Middle frontal gyrus (tissue), 1 donor: ENCODE data around the gene HTR3D.
"Not testable (repeated sequence)": the region's sequence is repeated elsewhere in the genome, so short reads cannot be mapped to it uniquely, and the experiment has no call there.

ENCODE experiments used
- DNase-seq: peaks from one replicate; pipeline ENCODE4 v3.0.0-alpha.2; 2015; ENCODE audit warnings: low spot score; ENCODE audit errors: extremely low spot score

HTR3D gene

GRCh38 chr3:184066211-184066610, 34.7 kb downstream of the HTR3D start:
- DNase-seq: no peak

DNA sequence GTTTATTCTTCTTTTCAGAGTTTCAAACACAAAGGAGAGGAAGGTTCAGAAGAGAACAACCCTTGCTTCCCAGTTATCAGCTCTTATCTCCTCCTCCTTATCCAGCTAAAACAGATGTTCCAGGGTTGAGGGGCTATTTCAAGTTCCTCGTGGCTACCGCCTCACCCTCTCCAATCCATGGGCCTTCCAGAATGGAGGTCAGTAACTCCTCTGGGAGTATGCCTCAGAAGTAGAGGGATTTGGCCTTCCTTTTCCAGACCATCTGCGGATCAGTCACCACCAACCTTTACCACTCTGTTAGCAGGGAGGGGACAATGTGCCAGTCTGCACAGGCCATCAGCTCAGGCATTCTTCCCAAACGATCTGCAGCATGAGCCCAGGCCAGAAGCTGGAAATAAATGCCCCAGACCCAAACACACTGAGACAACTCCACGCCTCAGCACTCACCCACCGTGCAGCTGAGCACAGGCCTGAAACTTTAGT, 36.1 kb downstream of the HTR3D start:
- DNase-seq: no peak

DNA sequence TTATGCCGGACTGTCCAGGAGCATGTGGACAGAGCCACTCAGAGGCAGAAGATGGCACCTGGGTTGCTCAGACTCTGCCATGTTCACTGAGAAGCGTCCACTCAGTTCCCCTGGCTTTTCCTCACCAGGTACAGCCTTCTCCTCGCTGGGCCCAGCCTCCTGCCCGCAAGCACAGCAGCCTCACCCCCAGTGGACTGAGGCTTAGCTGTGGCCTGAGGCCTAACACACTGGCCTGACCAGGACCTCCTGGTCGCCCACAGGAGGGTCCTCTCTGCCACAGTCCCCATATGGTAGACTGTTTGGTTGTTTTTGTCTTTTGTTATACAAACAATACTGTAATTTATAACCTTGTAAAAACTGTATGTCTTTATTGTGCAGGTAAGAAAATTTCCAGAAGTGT, 36.8 kb downstream of the HTR3D start:
- DNase-seq: no peak

- not testable (repeated sequence) for DNase-seq
Measured at GRCh38 chr3:184071142-184071541, 39.6 kb downstream of the HTR3D start.

- no peak for DNase-seq
Measured at GRCh38 chr3:184073621-184074020, 42.1 kb downstream of the HTR3D start.

DNA sequence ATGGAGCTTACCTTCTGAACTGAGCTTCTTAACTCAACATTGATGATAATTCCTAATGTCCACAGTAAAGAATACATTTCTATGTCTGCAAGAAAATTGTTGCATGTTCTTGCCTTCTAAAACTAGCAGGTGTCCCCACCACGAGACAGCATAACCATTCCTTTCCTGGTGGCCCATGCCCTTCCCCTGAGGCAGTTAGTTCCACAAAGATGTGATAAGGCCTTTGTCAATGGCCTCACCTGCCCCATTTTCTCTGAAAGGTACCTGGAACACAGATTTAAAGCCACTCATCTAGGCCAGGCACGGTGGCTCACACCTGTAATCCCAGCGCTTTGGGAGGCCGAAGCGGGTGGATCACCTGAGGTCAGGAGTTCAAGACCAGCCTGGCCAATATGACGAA, 44.4 kb downstream of the HTR3D start:
- no peak for DNase-seq

DNA sequence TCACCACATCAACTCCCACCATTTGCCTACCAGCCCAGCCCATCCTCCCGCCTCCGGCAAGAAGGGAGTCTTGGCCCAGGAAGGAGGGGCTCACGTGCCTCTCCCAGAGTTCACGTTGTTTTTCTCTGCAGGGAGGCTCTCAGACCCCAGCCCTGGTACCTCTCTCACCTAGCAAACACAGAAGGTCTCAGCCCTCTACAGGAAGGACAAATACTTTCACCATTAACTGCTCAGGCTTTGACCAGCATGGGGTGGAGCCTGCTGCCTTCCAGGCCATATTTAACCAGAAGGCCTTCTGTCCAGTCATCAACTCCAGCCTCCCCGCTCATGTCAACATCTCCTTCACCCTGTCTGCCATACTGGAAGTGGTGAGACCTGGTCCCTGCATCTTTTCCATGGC, 46.3 kb downstream of the HTR3D start:
- no peak for DNase-seq

- no peak for DNase-seq
Measured at GRCh38 chr3:184078851-184079250, 47.3 kb downstream of the HTR3D start.

DNA sequence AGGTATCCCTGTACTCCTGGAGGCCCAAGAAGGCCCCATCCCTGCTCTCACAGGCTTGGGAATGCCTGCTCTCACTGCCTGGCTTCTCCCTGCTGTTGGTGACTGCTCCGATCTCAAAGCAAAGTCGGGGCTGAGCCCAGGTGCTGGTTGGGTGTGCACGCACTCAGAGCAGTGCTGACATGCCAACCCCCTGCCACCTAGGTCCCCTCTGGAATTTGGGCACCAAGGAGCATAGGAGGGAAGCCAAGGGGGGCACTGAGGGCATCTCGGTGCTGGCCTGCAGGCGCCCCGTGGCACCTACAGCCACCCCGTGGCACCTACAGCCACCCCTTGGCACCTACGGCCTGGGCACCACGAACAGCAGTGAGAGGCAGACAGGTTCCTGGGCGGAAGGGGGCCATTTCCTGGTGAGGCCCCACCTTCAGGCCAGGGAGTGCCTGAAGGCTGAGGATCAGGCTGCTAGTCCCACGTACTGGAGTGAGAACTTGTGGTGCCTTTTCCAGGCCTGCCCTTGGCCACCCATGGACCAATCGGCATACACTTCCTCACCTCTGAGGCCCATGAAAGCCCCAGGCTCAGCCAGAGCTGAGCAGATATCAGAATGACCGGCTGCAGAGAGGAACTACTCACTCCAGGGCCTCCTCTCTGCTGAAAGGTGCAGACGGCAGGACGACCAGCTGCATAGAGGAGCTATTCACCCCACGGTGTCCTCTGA, 49.7 kb downstream of the HTR3D start:
- no peak for DNase-seq

GRCh38 chr3:184082034-184082433, 50.5 kb downstream of the HTR3D start:
- no peak for DNase-seq

DNA sequence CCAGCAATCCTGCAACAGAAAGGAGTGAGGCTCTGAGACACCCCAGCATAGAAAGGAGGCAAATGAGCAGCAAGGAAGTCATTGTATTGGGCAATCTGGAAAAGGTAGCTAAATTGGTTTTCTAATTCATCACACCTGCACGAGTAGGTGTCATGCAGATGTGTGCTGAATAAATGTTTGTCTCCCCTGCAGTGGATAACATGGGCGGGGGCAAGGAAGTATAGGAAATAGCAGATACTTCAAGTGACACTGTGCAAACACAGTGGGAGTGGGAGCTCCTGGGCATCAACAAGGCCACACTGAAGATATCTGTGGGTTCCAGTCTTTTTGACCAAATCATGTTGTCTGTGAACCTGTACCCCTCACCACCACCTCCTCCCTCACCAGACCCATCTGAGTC, 50.9 kb downstream of the HTR3D start:
- no peak for DNase-seq

DNA sequence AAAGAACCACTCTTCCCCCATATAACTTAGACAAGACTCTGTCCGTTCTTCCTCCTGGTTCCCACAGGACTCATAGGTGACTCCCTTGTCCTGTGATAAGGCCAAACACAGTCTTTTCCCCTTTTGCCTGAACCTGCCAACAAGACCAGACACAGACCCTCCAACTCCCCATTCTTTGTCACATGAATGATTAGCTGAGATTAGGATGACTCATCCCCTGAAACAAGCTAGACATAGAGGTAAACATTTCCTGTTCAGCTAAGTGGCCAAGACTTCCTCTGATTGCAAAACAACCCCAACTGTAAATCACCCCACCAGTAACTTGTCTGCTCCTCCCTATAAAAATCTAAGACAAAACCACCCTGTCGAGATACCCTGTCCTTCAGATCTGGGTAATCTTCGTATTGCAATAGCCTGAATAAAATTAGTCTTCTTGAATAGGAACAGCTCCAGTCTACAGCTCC, 53.9 kb downstream of the HTR3D start:
- DNase-seq: no peak
